ENCODE data around the gene PKP1. TPM values are rescaled to one million over a fixed set of nuclear protein-coding genes. Genes with fewer than 3 reads are reported as not detected.

The PKP1 gene
- total and polyA plus RNA-seq, 2 donors from 2014 or later = 0.47 to 0.63 TPM

DNA sequence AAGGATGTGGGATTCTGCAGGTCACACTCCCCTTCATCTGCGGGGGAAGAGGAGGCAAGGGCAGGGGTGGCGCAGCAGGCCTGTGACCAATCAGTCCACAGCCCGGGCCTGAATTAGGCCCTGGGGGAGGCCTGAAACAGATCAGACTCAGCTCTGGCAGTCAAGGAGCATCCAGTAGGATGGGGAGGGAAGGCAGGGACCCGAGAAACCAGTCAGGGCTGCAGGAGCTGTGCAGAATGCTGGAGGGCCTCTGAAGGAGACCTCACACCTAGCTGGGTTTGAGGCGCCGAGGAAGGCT is 81.5 kb downstream of the PKP1 start:
- H3K9me3 ChIP-seq (ENCODE audit: control insufficient read depth in 2 of 3, insufficient read depth in 1 of 3, low read length in 3 of 3) = no peaks in the 10 kb centered on the region
- no peaks in the 10 kb centered on the region for H3K27me3 ChIP-seq (ENCODE audit: control insufficient read depth, insufficient read depth, low read length)
- no peak overlapping the region for H3K27ac ChIP-seq (ENCODE audit: low read depth in 2 of 2, low read length in 2 of 2)
- no peaks in the 10 kb centered on the region for H3K4me1 ChIP-seq (ENCODE audit: control insufficient read depth in 2 of 3, insufficient read depth in 2 of 3, low read depth in 1 of 3, low read length in 3 of 3)
- intact Hi-C loops (cut with DNase I) = loop anchor here (5.0 kb wide), 1 partner anchor 112 kb away; no protein-coding TSS in a partner anchor
- TF ChIP-seq, protein P1, sequence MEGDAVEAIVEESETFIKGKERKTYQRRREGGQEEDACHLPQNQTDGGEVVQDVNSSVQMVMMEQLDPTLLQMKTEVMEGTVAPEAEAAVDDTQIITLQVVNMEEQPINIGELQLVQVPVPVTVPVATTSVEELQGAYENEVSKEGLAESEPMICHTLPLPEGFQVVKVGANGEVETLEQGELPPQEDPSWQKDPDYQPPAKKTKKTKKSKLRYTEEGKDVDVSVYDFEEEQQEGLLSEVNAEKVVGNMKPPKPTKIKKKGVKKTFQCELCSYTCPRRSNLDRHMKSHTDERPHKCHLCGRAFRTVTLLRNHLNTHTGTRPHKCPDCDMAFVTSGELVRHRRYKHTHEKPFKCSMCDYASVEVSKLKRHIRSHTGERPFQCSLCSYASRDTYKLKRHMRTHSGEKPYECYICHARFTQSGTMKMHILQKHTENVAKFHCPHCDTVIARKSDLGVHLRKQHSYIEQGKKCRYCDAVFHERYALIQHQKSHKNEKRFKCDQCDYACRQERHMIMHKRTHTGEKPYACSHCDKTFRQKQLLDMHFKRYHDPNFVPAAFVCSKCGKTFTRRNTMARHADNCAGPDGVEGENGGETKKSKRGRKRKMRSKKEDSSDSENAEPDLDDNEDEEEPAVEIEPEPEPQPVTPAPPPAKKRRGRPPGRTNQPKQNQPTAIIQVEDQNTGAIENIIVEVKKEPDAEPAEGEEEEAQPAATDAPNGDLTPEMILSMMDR (IDR thresholded peaks at IDR 0.05; ENCODE audit: borderline replicate concordance, extremely low read depth, insufficient read depth) = no peak
- H3K4me3 ChIP-seq (ENCODE audit: low read length in 3 of 3) = no peak overlapping the region
- FAIRE-seq (no peak), DNase-seq (peak; percentile 33 to 86 (median 84))
- H3K9ac ChIP-seq (ENCODE audit: low read length in 3 of 3) = no peak overlapping the region
- H3K36me3 ChIP-seq (ENCODE audit: control insufficient read depth in 2 of 3, insufficient read depth in 3 of 3, low read length in 3 of 3) = no peaks in the 10 kb centered on the region

DNA sequence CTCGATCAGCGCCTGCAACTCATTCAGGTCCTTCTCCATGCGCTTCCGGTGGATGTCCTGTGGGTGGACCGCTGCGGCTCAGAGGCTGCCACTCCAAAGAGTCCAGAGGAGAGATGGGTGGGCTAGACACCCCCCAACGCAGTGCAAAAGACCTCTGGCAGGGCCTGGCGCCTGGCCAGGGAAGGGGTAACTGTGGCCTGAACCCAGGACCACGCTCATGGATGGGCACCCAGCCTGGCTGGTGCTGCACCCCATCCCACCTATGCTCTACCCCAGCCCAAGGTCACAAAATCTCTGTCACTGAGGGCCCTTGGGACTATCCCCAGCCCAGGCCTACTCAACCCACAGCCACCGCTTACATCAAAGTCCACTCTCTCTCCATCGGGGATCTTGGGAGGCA is 81.9 kb downstream of the PKP1 start:
- DNase-seq = peak in 1 of 5 donors; percentile 56
- intact Hi-C loops (cut with DNase I) = no loop called here
- no peak for FAIRE-seq

DNA sequence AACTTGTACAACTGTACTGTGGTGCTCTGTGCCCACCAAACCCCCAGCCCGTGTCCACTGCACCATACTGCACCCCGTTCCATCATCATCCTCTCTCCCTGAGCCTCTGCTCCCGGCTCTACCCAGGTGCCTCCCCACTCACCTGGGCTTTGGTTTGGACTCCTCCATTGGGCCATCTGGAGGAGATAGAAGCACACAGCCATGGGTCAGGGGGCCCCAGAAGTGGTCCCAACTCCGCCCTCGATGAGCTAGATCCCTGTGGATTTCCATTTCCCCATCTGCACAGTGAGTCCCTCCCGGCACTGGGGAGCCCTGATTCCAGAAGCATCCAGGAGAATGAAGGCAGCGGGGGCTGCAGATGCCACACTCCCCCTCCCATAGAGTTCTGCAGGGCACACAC is 83.4 kb downstream of the PKP1 start:
- DNase-seq = peak in 1 of 5 donors; percentile 18
- Histone ChIP-seq H3K4me3 (ENCODE audit: low read length in 3 of 3) (no peak overlapping the region), H3K27ac (ENCODE audit: low read depth in 2 of 2, low read length in 2 of 2) (no peak overlapping the region), H3K9me3 (ENCODE audit: control insufficient read depth in 2 of 3, insufficient read depth in 1 of 3, low read length in 3 of 3) (no peaks in the 10 kb centered on the region), H3K27me3 (ENCODE audit: control insufficient read depth, insufficient read depth, low read length) (no peaks in the 10 kb centered on the region), H3K4me1 (ENCODE audit: control insufficient read depth in 2 of 3, insufficient read depth in 2 of 3, low read depth in 1 of 3, low read length in 3 of 3) (no peaks in the 10 kb centered on the region), H3K36me3 (ENCODE audit: control insufficient read depth in 2 of 3, insufficient read depth in 3 of 3, low read length in 3 of 3) (no peaks in the 10 kb centered on the region), H3K9ac (ENCODE audit: low read length in 3 of 3) (no peak overlapping the region)
- no peak for FAIRE-seq
- TF ChIP-seq, protein P1 (IDR thresholded peaks at IDR 0.05; ENCODE audit: borderline replicate concordance, extremely low read depth, insufficient read depth) = no peak
- intact Hi-C loops (cut with DNase I) = no loop called here

More for the DNA sequence above, 81.9 kb downstream of the PKP1 start:
- H3K9ac ChIP-seq (ENCODE audit: low read length in 3 of 3) = no peak overlapping the region
- no peaks in the 10 kb centered on the region for H3K36me3 ChIP-seq (ENCODE audit: control insufficient read depth in 2 of 3, insufficient read depth in 3 of 3, low read length in 3 of 3)
- H3K27me3 ChIP-seq (ENCODE audit: control insufficient read depth, insufficient read depth, low read length) = no peaks in the 10 kb centered on the region
- no peak overlapping the region for H3K4me3 ChIP-seq (ENCODE audit: low read length in 3 of 3)
- no peak overlapping the region for H3K27ac ChIP-seq (ENCODE audit: low read depth in 2 of 2, low read length in 2 of 2)
- no peaks in the 10 kb centered on the region for H3K4me1 ChIP-seq (ENCODE audit: control insufficient read depth in 2 of 3, insufficient read depth in 2 of 3, low read depth in 1 of 3, low read length in 3 of 3)
- TF ChIP-seq, protein P1 (IDR thresholded peaks at IDR 0.05; ENCODE audit: borderline replicate concordance, extremely low read depth, insufficient read depth) = no peak
- H3K9me3 ChIP-seq (ENCODE audit: control insufficient read depth in 2 of 3, insufficient read depth in 1 of 3, low read length in 3 of 3) = no peaks in the 10 kb centered on the region

DNA sequence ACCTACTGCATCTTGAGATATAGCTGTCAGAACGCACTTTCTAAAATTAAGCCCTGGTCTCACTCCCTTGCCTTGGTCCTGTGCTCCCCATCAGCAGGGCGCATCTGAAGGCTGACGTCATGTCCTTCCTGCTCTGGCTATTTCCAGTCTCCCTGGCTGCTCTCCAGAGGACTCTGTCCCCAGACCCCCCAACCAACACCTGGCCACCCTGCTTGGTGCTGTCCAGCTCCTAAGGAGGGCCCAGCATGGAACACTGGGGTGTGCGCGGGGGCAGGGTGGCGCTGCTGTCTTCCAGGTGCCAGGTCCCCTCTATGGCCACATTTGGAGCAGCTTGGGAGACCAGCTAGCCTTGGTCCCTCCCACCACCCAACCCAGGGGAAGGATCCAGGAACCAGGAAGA is 85.9 kb downstream of the PKP1 start:
- H3K9me3 ChIP-seq (ENCODE audit: control insufficient read depth in 2 of 3, insufficient read depth in 1 of 3, low read length in 3 of 3) = no peaks in the 10 kb centered on the region
- no peak overlapping the region for H3K4me3 ChIP-seq (ENCODE audit: low read length in 3 of 3)
- H3K27me3 ChIP-seq (ENCODE audit: control insufficient read depth, insufficient read depth, low read length) = no peaks in the 10 kb centered on the region
- H3K9ac ChIP-seq (ENCODE audit: low read length in 3 of 3) = no peak overlapping the region
- DNase-seq = peak in 1 of 5 donors; percentile 49
- TF ChIP-seq, protein P1 (IDR thresholded peaks at IDR 0.05; ENCODE audit: borderline replicate concordance, extremely low read depth, insufficient read depth) = no peak
- H3K36me3 ChIP-seq (ENCODE audit: control insufficient read depth in 2 of 3, insufficient read depth in 3 of 3, low read length in 3 of 3) = no peaks in the 10 kb centered on the region
- no peaks in the 10 kb centered on the region for H3K4me1 ChIP-seq (ENCODE audit: control insufficient read depth in 2 of 3, insufficient read depth in 2 of 3, low read depth in 1 of 3, low read length in 3 of 3)
- H3K27ac ChIP-seq (ENCODE audit: low read depth in 2 of 2, low read length in 2 of 2) = no peak overlapping the region
- no peak for FAIRE-seq
- intact Hi-C loops (cut with DNase I) = no loop called here

Measured in kidney (tissue), 14 donors.